Measurements from ENCODE around the gene PIP5K1C. TPM values are rescaled to one million over a fixed set of nuclear protein-coding genes. Genes with fewer than 3 reads are reported as not detected.

Gene PIP5K1C
- total and polyA plus RNA-seq, 8 donors: 20.2 to 42.2 (median 27.0) TPM

- Histone ChIP-seq H3K36me3 (peaks cover 0 to 6% of the 10 kb centered on the region in 2 donors), H3K4me3 (no peak overlapping the region), H3K4me1 (peaks cover 13 to 33% of the 10 kb centered on the region in 2 donors), H3K27ac (no peak overlapping the region), H3K27me3 (peaks cover 0 to 17% of the 10 kb centered on the region in 2 donors), H3K9me3 (no peaks in the 10 kb centered on the region)
- TF ChIP-seq CTCF (IDR thresholded peaks at IDR 0.05): no peak
- DNase-seq (no peak), ATAC-seq (no peak)
- intact Hi-C loops (cut with DNase I): no loop called here
These were observed 25.3 kb downstream of the PIP5K1C start for GRCh38 chr19:3674784-3675543.

- no peak for DNase-seq
- intact Hi-C loops (cut with DNase I): no loop called here
- H3K4me3 ChIP-seq: no peak overlapping the region
- peaks cover 13 to 39% of the 10 kb centered on the region in 2 donors for H3K4me1 ChIP-seq
- no peak for ATAC-seq
- peaks cover 0 to 17% of the 10 kb centered on the region in 2 donors for H3K27me3 ChIP-seq
- no peak overlapping the region for H3K27ac ChIP-seq
- no peak for TF ChIP-seq CTCF (IDR thresholded peaks at IDR 0.05)
- no peaks in the 10 kb centered on the region for H3K36me3 ChIP-seq
- no peaks in the 10 kb centered on the region for H3K9me3 ChIP-seq
These were observed 26.5 kb downstream of the PIP5K1C start for GRCh38 chr19:3673506-3674439.

GRCh38 chr19:3672993-3673392, 27.3 kb downstream of the PIP5K1C start:
- Histone ChIP-seq H3K9me3 (no peaks in the 10 kb centered on the region), H3K36me3 (no peaks in the 10 kb centered on the region), H3K27ac (peak overlapping the region in 1 of 2 donors; percentile 77), H3K4me3 (no peak overlapping the region), H3K27me3 (peaks cover 0 to 17% of the 10 kb centered on the region in 2 donors), H3K4me1 (peaks cover 13 to 41% of the 10 kb centered on the region in 2 donors)
- no peak for TF ChIP-seq CTCF (IDR thresholded peaks at IDR 0.05)
- intact Hi-C loops (cut with DNase I): no loop called here
- no peak for DNase-seq
- ATAC-seq: no peak

GRCh38 chr19:3672575-3672948, 27.7 kb downstream of the PIP5K1C start:
- TF ChIP-seq CTCF (IDR thresholded peaks at IDR 0.05): no peak
- peak overlapping the region; percentile 77 to 92 for H3K27ac ChIP-seq
- H3K27me3 ChIP-seq: peaks cover 0 to 17% of the 10 kb centered on the region in 2 donors
- H3K36me3 ChIP-seq: no peaks in the 10 kb centered on the region
- H3K9me3 ChIP-seq: no peaks in the 10 kb centered on the region
- DNase-seq (no peak), ATAC-seq (no peak)
- peaks cover 13 to 41% of the 10 kb centered on the region in 2 donors for H3K4me1 ChIP-seq
- intact Hi-C loops (cut with DNase I): no loop called here
- H3K4me3 ChIP-seq: no peak overlapping the region
